GDM1 (cell line): ENCODE measurements around the gene PCID2.
A peak's percentile ranks its signal among the peaks of the same experiment; 100 is the strongest.

Experiments used
- DNase-seq: peaks from one replicate; lab custom pipeline; 2025; lab: John Stamatoyannopoulos, UW

The PCID2 gene

GRCh38 chr13:113219256-113219940 lies 10.9 kb upstream of the PCID2 start:
- DNase-seq, result no peak

GRCh38 chr13:113218586-113218985 lies 10.1 kb upstream of the PCID2 start:
- DNase-seq, result no peak

GRCh38 chr13:113216254-113217048 lies 8.0 kb upstream of the PCID2 start:
- no peak for DNase-seq

- DNase-seq, result no peak
These were observed 3.3 kb upstream of the PCID2 start for GRCh38 chr13:113211774-113212173.

GRCh38 chr13:113210833-113211232 lies 2.4 kb upstream of the PCID2 start:
- DNase-seq, result no peak

GRCh38 chr13:113209759-113210421 lies 1.4 kb upstream of the PCID2 start:
- peak; percentile 53 for DNase-seq

- DNase-seq, result peak; percentile 72
These were observed 878 bp upstream of the PCID2 start, which contains the start of gene CUL4A for GRCh38 chr13:113209336-113209758. TSS of gene CUL4A (plus strand) at chr13:113209613. CDS start at chr13:113209628, 15 bp downstream.

- DNase-seq, result no peak
These were observed 514 bp downstream of the PCID2 start for GRCh38 chr13:113207890-113208420.

GRCh38 chr13:113207460-113207859 lies 1.0 kb downstream of the PCID2 start:
- DNase-seq, result no peak

- no peak for DNase-seq
These were observed 3.0 kb downstream of the PCID2 start for GRCh38 chr13:113205428-113205931.

GRCh38 chr13:113204378-113204734 lies 4.1 kb downstream of the PCID2 start:
- no peak for DNase-seq

- no peak for DNase-seq
These were observed 4.7 kb downstream of the PCID2 start for GRCh38 chr13:113203507-113204377.

GRCh38 chr13:113202912-113203311 lies 5.6 kb downstream of the PCID2 start:
- DNase-seq, result no peak

- DNase-seq, result no peak
These were observed 6.7 kb downstream of the PCID2 start for GRCh38 chr13:113201815-113202214.

GRCh38 chr13:113196970-113197737 lies 11.3 kb downstream of the PCID2 start:
- no peak for DNase-seq

- DNase-seq, result no peak
These were observed 13.1 kb downstream of the PCID2 start for GRCh38 chr13:113195360-113195759.

- DNase-seq, result no peak
These were observed 15.6 kb downstream of the PCID2 start for GRCh38 chr13:113192902-113193301.

GRCh38 chr13:113192279-113192678 lies 16.2 kb downstream of the PCID2 start:
- DNase-seq, result no peak

GRCh38 chr13:113190181-113190580 lies 18.3 kb downstream of the PCID2 start:
- no peak for DNase-seq

GRCh38 chr13:113187883-113188665 lies 20.4 kb downstream of the PCID2 start:
- no peak for DNase-seq
